Panc1 (cell line): Measurements from ENCODE around the gene INPP5D. TPM values are rescaled to one million over a fixed set of nuclear protein-coding genes. Genes with fewer than 3 reads are reported as not detected.

Experiments
- ATAC-seq: fragments of 200-7000 bp; cut with Tn5 transposase; 2 replicates; pipeline ENCODE4 v1.9.1; 2020; ENCODE audit warnings: mild to moderate bottlenecking, moderate library complexity
- BruUV-seq: library from RNA; stranded (reverse); fragments of 400-500 nt; replicated peaks from 2 replicates; lab custom pipeline; 2021; lab: Mats Ljungman, UMichigan
- CTCF ChIA-PET: fragments of 300-600 bp; sonication (Branson Sonifier 250); formaldehyde crosslinking; loops from one replicate; lab custom pipeline; 2022; ENCODE audit warnings: antibody characterized with exemption; lab: Charles Lee
- POLR2A ChIA-PET: fragments of 300-600 bp; sonication (Branson Sonifier 250); formaldehyde crosslinking; loops from one replicate; lab custom pipeline; 2022; ENCODE audit warnings: antibody characterized with exemption; lab: Charles Lee
- DNase-seq: peaks from one replicate; pipeline ENCODE4 v3.0.0-alpha.2; 2010; ENCODE audit warnings: low read depth, low spot score
- H3K27ac ChIP-seq: 2 replicates; pipeline ENCODE4 v1.5.1; 2011; ENCODE audit warnings: mild to moderate bottlenecking, low read length, inconsistent platforms
- H3K27me3 ChIP-seq: fragments of 200-500 bp; sonication (Bioruptor generic); 2 replicates; pipeline ENCODE4 v1.6.0; 2014; ENCODE audit warnings: low read length, inconsistent platforms; ENCODE audit not compliant: control insufficient read depth, insufficient read depth
- H3K36me3 ChIP-seq: fragments of 200-500 bp; sonication (Bioruptor generic); 2 replicates; pipeline ENCODE4 v1.5.1; 2014; ENCODE audit warnings: inconsistent platforms, mild to moderate bottlenecking, low read length, moderate library complexity; ENCODE audit not compliant: control insufficient read depth, insufficient read depth
- H3K4me1 ChIP-seq: 2 replicates; pipeline ENCODE4 v1.5.1; 2011; ENCODE audit warnings: inconsistent platforms, mild to moderate bottlenecking, low read length, moderate library complexity; ENCODE audit not compliant: control insufficient read depth, insufficient read depth
- H3K4me3 ChIP-seq, 2 experiments: 2 replicates each; pipeline ENCODE4 v1.5.1; 2011 to 2012; ENCODE audit warnings: low read depth in 2 of 2, low read length in 2 of 2, mild to moderate bottlenecking in 2 of 2, inconsistent platforms in 1 of 2, moderate library complexity in 1 of 2
- H3K9me3 ChIP-seq: fragments of 200-500 bp; sonication (Bioruptor generic); 2 replicates; pipeline ENCODE4 v1.5.1; 2014; ENCODE audit warnings: low read depth, mild to moderate bottlenecking, inconsistent platforms, low read length, moderate library complexity; ENCODE audit not compliant: control insufficient read depth, insufficient read depth
- POLR2AphosphoS5 ChIP-seq: IDR thresholded peaks from 2 replicates; pipeline ENCODE4 v1.6.1; 2012; ENCODE audit warnings: mild to moderate bottlenecking, low read depth, low read length, moderate library complexity
- REST ChIP-seq, 2 experiments: IDR thresholded peaks; 2 replicates each; pipeline ENCODE4 v1.6.1; 2011 to 2012; ENCODE audit warnings: low read depth in 2 of 2, control low read depth in 1 of 2, low read length in 1 of 2, mild to moderate bottlenecking in 1 of 2, moderate library complexity in 1 of 2; ENCODE audit not compliant: insufficient read depth in 1 of 2
- SIN3A ChIP-seq: IDR thresholded peaks from 2 replicates; pipeline ENCODE4 v1.6.1; 2012; ENCODE audit warnings: low read depth, mild to moderate bottlenecking, low read length, moderate library complexity, borderline replicate concordance; ENCODE audit not compliant: insufficient read depth
- TCF7L2 ChIP-seq: IDR thresholded peaks from 2 replicates; pipeline ENCODE4 v1.6.1; 2011; ENCODE audit warnings: mild to moderate bottlenecking, low read depth, low read length, inconsistent platforms
- in situ Hi-C: cut with HindIII; loops from 2 replicates; pipeline ENCODE4 v1.10.0; 2016; ENCODE audit warnings: low sequenced_read_pairs, low pct_unique_long_range_greater_than_20kb
- intact Hi-C: fragments of 100-400 bp; cut with micrococcal nuclease; formaldehyde crosslinking; loops from one replicate; pipeline ENCODE4 v1.10.0; 2022; ENCODE audit not compliant: unreplicated experiment
- total RNA-seq: library from RNA; stranded (reverse); gene quantifications from one replicate; pipeline ENCODE4 v1.2.1, GENCODE V29; 2021; ENCODE audit not compliant: unreplicated experiment
- TF ChIP-seq, protein P1 (sequence below): fragments of 450-650 bp; IDR thresholded peaks from 2 replicates; pipeline ENCODE4 v1.5.1; 2017; ENCODE audit warnings: mild to moderate bottlenecking

The INPP5D gene
- total RNA-seq, 1 experiment from 2014 or later = 0.39 TPM

DNA sequence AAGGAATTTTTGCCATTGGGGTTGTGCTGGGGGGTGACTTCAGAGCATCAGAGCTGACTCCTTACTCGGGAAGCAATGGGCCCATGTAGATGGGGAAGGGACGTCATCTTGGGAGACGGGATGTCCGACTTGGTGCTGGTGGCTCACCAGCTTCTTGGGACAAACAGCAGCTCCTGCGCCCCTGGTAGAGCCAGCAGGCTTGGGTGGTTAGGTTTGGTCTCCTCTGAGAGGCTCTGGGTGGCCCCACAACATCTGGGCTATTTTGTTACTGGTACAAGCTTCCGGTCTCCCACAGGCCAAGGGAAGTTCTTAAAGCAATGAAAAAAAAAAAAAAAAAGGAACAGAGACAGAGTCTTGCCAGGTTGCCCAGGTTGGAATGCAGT lies 48.9 kb upstream of the INPP5D start:
- in situ Hi-C loops = no loop called here
- ATAC-seq (no peak), DNase-seq (no peak)
- BruUV-seq = no TSS peak
- Histone ChIP-seq H3K4me1 (peaks cover 9% of the 10 kb centered on the region), H3K27me3 (no peaks in the 10 kb centered on the region), H3K36me3 (no peaks in the 10 kb centered on the region), H3K9me3 (no peaks in the 10 kb centered on the region), H3K27ac (no peak overlapping the region), H3K4me3 (no peak overlapping the region)
- CTCF ChIA-PET = interaction anchor here (0.7 kb wide), 1 partner anchor 8 kb away, joined by 5 read pairs; no protein-coding TSS in a partner anchor
- intact Hi-C loops = no loop called here
- POLR2A ChIA-PET = interaction anchor here (0.7 kb wide), 2 partner anchors 10 to 239 kb away, joined by 4 to 7 read pairs; no protein-coding TSS in a partner anchor
- TF ChIP-seq REST (IDR thresholded peaks at IDR 0.05; ENCODE audit: insufficient read depth in 1 of 2, low read depth in 2 of 2, low read length in 1 of 2) (no peak), POLR2AphosphoS5 (no peak), TCF7L2 (no peak), SIN3A (no peak)
- TF ChIP-seq, protein P1, sequence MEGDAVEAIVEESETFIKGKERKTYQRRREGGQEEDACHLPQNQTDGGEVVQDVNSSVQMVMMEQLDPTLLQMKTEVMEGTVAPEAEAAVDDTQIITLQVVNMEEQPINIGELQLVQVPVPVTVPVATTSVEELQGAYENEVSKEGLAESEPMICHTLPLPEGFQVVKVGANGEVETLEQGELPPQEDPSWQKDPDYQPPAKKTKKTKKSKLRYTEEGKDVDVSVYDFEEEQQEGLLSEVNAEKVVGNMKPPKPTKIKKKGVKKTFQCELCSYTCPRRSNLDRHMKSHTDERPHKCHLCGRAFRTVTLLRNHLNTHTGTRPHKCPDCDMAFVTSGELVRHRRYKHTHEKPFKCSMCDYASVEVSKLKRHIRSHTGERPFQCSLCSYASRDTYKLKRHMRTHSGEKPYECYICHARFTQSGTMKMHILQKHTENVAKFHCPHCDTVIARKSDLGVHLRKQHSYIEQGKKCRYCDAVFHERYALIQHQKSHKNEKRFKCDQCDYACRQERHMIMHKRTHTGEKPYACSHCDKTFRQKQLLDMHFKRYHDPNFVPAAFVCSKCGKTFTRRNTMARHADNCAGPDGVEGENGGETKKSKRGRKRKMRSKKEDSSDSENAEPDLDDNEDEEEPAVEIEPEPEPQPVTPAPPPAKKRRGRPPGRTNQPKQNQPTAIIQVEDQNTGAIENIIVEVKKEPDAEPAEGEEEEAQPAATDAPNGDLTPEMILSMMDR = no peak

DNA sequence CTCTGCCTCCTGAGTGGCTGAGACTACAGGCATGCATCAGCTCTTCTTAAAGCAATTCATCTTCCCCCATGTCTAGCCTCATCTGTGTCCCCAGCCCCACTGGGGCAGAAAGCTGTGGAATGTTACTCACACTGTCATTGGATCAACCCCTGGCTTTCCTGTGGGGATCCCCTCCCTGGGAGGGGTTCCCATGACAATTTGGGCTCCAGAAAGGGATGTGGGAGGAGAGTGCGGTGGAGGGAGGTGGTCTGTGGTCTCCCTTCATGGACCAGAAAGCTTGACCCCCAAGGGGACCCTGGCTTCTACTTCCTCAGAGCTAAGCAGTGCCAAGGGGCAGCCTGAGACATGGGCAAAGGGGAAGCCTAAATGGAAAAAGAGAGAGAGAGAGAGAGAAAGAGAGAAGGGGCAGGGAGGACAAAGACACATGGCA lies 48.4 kb upstream of the INPP5D start:
- H3K27me3 ChIP-seq = no peaks in the 10 kb centered on the region
- peaks cover 9% of the 10 kb centered on the region for H3K4me1 ChIP-seq
- no peak overlapping the region for H3K27ac ChIP-seq
- ATAC-seq (no peak), DNase-seq (no peak)
- no peaks in the 10 kb centered on the region for H3K9me3 ChIP-seq
- H3K36me3 ChIP-seq = no peaks in the 10 kb centered on the region
- intact Hi-C loops = no loop called here
- POLR2A ChIA-PET = interaction anchor here (0.7 kb wide), 2 partner anchors 10 to 238 kb away, joined by 4 to 7 read pairs; no protein-coding TSS in a partner anchor
- no peak overlapping the region for H3K4me3 ChIP-seq
- BruUV-seq = no TSS peak
- no peak for TF ChIP-seq REST (IDR thresholded peaks at IDR 0.05; ENCODE audit: insufficient read depth in 1 of 2, low read depth in 2 of 2, low read length in 1 of 2)
- no peak for TF ChIP-seq TCF7L2
- TF ChIP-seq SIN3A = no peak
- no peak for TF ChIP-seq POLR2AphosphoS5
- TF ChIP-seq, protein P1 = no peak
- in situ Hi-C loops = no loop called here
- CTCF ChIA-PET = no interaction called here
